ENCODE measurements around the gene MANEA.
"Not testable (repeated sequence)": the region's sequence is repeated elsewhere in the genome, so short reads cannot be mapped to it uniquely, and the experiment has no call there.

The MANEA gene

GRCh38 chr6:95577304-95578105, at the start of gene MANEA:
TSS of gene MANEA (plus strand) at chr6:95577535. CDS start at chr6:95586440, 8,905 bp downstream.
- DNase-seq = peak; percentile 84

- DNase-seq = no peak
Measured at GRCh38 chr6:95529762-95530161, 47.6 kb upstream of the MANEA start.

GRCh38 chr6:95530176-95530819, 47.0 kb upstream of the MANEA start:
- no peak for DNase-seq

GRCh38 chr6:95543798-95544197, 33.5 kb upstream of the MANEA start:
- DNase-seq = no peak

GRCh38 chr6:95544517-95545225, 32.7 kb upstream of the MANEA start:
- DNase-seq = no peak

- no peak for DNase-seq
Measured at GRCh38 chr6:95545226-95545625, 32.1 kb upstream of the MANEA start.

GRCh38 chr6:95545686-95546085, 31.6 kb upstream of the MANEA start:
- no peak for DNase-seq

- no peak for DNase-seq
Measured at GRCh38 chr6:95546148-95546547, 31.2 kb upstream of the MANEA start.

GRCh38 chr6:95547043-95547442, 30.3 kb upstream of the MANEA start:
- DNase-seq = no peak

GRCh38 chr6:95548188-95548786, 29.0 kb upstream of the MANEA start:
- no peak for DNase-seq

- DNase-seq = no peak
Measured at GRCh38 chr6:95551678-95552324, 25.5 kb upstream of the MANEA start.

GRCh38 chr6:95553880-95554279, 23.5 kb upstream of the MANEA start:
- DNase-seq = no peak

GRCh38 chr6:95560956-95561355, 16.4 kb upstream of the MANEA start:
- DNase-seq = not testable (repeated sequence)

GRCh38 chr6:95569560-95569959, 7.8 kb upstream of the MANEA start:
- DNase-seq = no peak

GRCh38 chr6:95572098-95572497, 5.2 kb upstream of the MANEA start:
- DNase-seq = no peak

- peak; percentile 13 for DNase-seq
Measured at GRCh38 chr6:95574811-95575210, 2.5 kb upstream of the MANEA start.

- DNase-seq = no peak
Measured at GRCh38 chr6:95576218-95576997, 927 bp upstream of the MANEA start.

GRCh38 chr6:95576998-95577303, 384 bp upstream of the MANEA start:
- DNase-seq = no peak

GRCh38 chr6:95578106-95578410, 723 bp downstream of the MANEA start:
- no peak for DNase-seq

GRCh38 chr6:95581073-95581472, 3.7 kb downstream of the MANEA start:
- DNase-seq = no peak

- DNase-seq = not testable (repeated sequence)
Measured at GRCh38 chr6:95584226-95584625, 6.9 kb downstream of the MANEA start.

GRCh38 chr6:95587989-95588388, 10.7 kb downstream of the MANEA start:
- no peak for DNase-seq
